Astrocyte of the spinal cord (primary cell): ENCODE measurements around the gene PDHB.

Experiments used
- DNase-seq: peaks from one replicate; pipeline ENCODE4 v3.0.0; 2011; ENCODE audit warnings: low read depth, low spot score
- H3K4me3 ChIP-seq: 2 replicates; pipeline ENCODE4 v1.5.1; 2011; ENCODE audit warnings: low read depth, mild to moderate bottlenecking, low read length, moderate library complexity
- CTCF ChIP-seq: IDR thresholded peaks from 2 replicates; pipeline ENCODE4 v1.5.1; 2012; ENCODE audit warnings: low read depth, mild to moderate bottlenecking, low read length, inconsistent platforms
- in situ Hi-C: cut with HindIII; loops from 2 replicates; pipeline ENCODE4 v1.10.0; 2017; ENCODE audit warnings: low sequenced_read_pairs

The PDHB gene

GRCh38 chr3:58391156-58391865, 42.3 kb downstream of the PDHB start:
- DNase-seq = no peak
- in situ Hi-C loops = no loop called here

GRCh38 chr3:58388550-58389091, 45.0 kb downstream of the PDHB start:
- in situ Hi-C loops = no loop called here
- no peak overlapping the region for H3K4me3 ChIP-seq
- peak; percentile 43 for DNase-seq
- no peak for TF ChIP-seq CTCF

More at GRCh38 chr3:58391156-58391865, 42.3 kb downstream of the PDHB start:
- TF ChIP-seq CTCF = no peak
- H3K4me3 ChIP-seq = no peak overlapping the region

GRCh38 chr3:58387650-58388546, 45.7 kb downstream of the PDHB start:
- DNase-seq = no peak
- in situ Hi-C loops = no loop called here
- no peak overlapping the region for H3K4me3 ChIP-seq
- no peak for TF ChIP-seq CTCF

- H3K4me3 ChIP-seq = no peak overlapping the region
- no peak for TF ChIP-seq CTCF
- in situ Hi-C loops = no loop called here
- peak; percentile 79 for DNase-seq
Observed at GRCh38 chr3:58386626-58387365, 46.8 kb downstream of the PDHB start.

- no peak overlapping the region for H3K4me3 ChIP-seq
- no peak for TF ChIP-seq CTCF
- in situ Hi-C loops = no loop called here
- DNase-seq = no peak
Observed at GRCh38 chr3:58384381-58385090, 49.1 kb downstream of the PDHB start.

- in situ Hi-C loops = no loop called here
- H3K4me3 ChIP-seq = no peak overlapping the region
- TF ChIP-seq CTCF = no peak
- DNase-seq = peak; percentile 99
Observed at GRCh38 chr3:58383904-58384303, 49.7 kb downstream of the PDHB start.
